ENCODE data around the gene P2RX6.

GRCh38 chr22:20979940-20980453 is 35.0 kb upstream of the P2RX6 start:
- TF ChIP-seq CTCF (conservative IDR thresholded peaks at IDR 0.05; ENCODE audit: low read length), result no peak
- no peak for TF ChIP-seq EZH2phosphoT487 (IDR thresholded peaks at IDR 0.05; ENCODE audit: borderline replicate concordance)

Data from Loucy (cell line).